Right lobe of liver (tissue), 4 donors: ENCODE results near the gene ADGRV1.

Source experiments
- CTCF ChIP-seq, 4 donors: fragments of 200-600 bp in 3 of 4; fragments of 450-650 bp in 1 of 4; IDR thresholded peaks; one replicate each; pipeline versions ENCODE4 v1.5.1 to v1.8.0; 2016 to 2022; ENCODE audit warnings: antibody characterized with exemption in 4 of 4, mild to moderate bottlenecking in 2 of 4
- POLR2A ChIP-seq: fragments of 450-650 bp; IDR thresholded peaks from one replicate; pipeline ENCODE4 v1.6.1; 2017; ENCODE audit warnings: antibody characterized with exemption, mild to moderate bottlenecking
- donor health status: DM: no; HTN: no; CAD: no.
- donor health status: DM: no; HTN: no; CAD: no.
- donor health status: DM: no; HTN: yes; CAD: no.

- TF ChIP-seq CTCF (IDR thresholded peaks at IDR 0.05) (no peak), POLR2A (no peak)
Measured at GRCh38 chr5:91160714-91161285, 602.2 kb downstream of the ADGRV1 start.
